HepG2 (cell line): Measurements from ENCODE around the gene PPDPF. TPM values are rescaled to one million over a fixed set of nuclear protein-coding genes. Genes with fewer than 3 reads are reported as not detected.

Experiments used
- ATAC-seq: fragments of 200-7000 bp; cut with Tn5 transposase; 3 replicates; pipeline ENCODE4 v1.9.1; 2020; ENCODE audit warnings: mild to moderate bottlenecking, moderate library complexity
- BruUV-seq: library from RNA; stranded (reverse); fragments of 400-500 nt; replicated peaks from 2 replicates; lab custom pipeline; 2021; lab: Mats Ljungman, UMichigan
- CTCF ChIA-PET: fragments of 300-600 bp; formaldehyde crosslinking; extraction: SDS; loops from one replicate; lab custom pipeline; 2021; ENCODE audit warnings: low total read pairs, inconsistent platforms, low intra/inter-chr PET ratio; lab: Yijun Ruan, JAX
- POLR2A ChIA-PET: fragments of 350-600 bp; sonication (Branson Sonifier 250); formaldehyde crosslinking; loops from one replicate; lab custom pipeline; 2020; ENCODE audit warnings: antibody characterized with exemption, inconsistent platforms; lab: Yijun Ruan, JAX
- DNase-seq: peaks from one replicate; pipeline ENCODE4 v3.0.0-alpha.2; 2015; ENCODE audit warnings: low spot score
- FAIRE-seq: peaks from 3 replicates; lab custom pipeline; 2011; peaks lifted over from hg19 to GRCh38; lab: Jason Lieb, UNC
- H2AFZ ChIP-seq: one replicate; pipeline ENCODE4 v1.6.1; 2011; ENCODE audit warnings: low read length, inconsistent platforms
- H3K27ac ChIP-seq: fragments of 300-600 bp; 3 replicates; pipeline ENCODE4 v1.8.0; 2011; ENCODE audit warnings: mixed run types, mild to moderate bottlenecking, mixed read lengths, low read length, inconsistent platforms; ENCODE audit not compliant: insufficient read depth; ENCODE audit errors: extremely low read length
- H3K27me3 ChIP-seq, 2 experiments: fragments of 200-600 bp in 1 of 2; 2 replicates in 1 of 2; 3 replicates in 1 of 2; pipeline versions ENCODE4 v1.6.0 to v1.8.0; 2011; ENCODE audit warnings: low read length in 2 of 2, mild to moderate bottlenecking in 2 of 2, moderate library complexity in 2 of 2, inconsistent platforms in 1 of 2; ENCODE audit not compliant: insufficient read depth in 2 of 2, control insufficient read depth in 1 of 2
- H3K36me3 ChIP-seq, 2 experiments: fragments of 200-600 bp in 1 of 2; replicated peaks in 1 of 2; 2 replicates in 1 of 2; 3 replicates in 1 of 2; pipeline versions ENCODE4 v1.5.1 to v1.8.0; 2011; ENCODE audit warnings: low read length in 2 of 2, inconsistent platforms in 1 of 2; ENCODE audit not compliant: insufficient read depth in 2 of 2, control insufficient read depth in 1 of 2
- H3K4me1 ChIP-seq: 2 replicates; pipeline ENCODE4 v1.5.1; 2012; ENCODE audit warnings: low read length, inconsistent platforms; ENCODE audit not compliant: insufficient read depth
- H3K4me2 ChIP-seq: 2 replicates; pipeline ENCODE4 v1.6.0; 2011; ENCODE audit warnings: low read depth, low read length, inconsistent platforms
- H3K4me3 ChIP-seq, 3 experiments: fragments of 200-600 bp in 1 of 3; sonication (generic), shearing (Covaris generic) in 1 of 3; replicated peaks in 1 of 3; 2 replicates each; pipeline ENCODE4 v1.5.1; 2011 to 2016; ENCODE audit warnings: low read length in 3 of 3, inconsistent platforms in 2 of 3, low read depth in 2 of 3, mild to moderate bottlenecking in 2 of 3, control low read depth in 1 of 3, mixed read lengths in 1 of 3; ENCODE audit not compliant: insufficient read depth in 1 of 3
- H3K79me2 ChIP-seq: one replicate; pipeline ENCODE4 v1.6.1; 2011; ENCODE audit warnings: low read length, inconsistent platforms; ENCODE audit not compliant: insufficient read depth
- H3K9ac ChIP-seq: 2 replicates; pipeline ENCODE4 v1.6.0; 2011; ENCODE audit warnings: mild to moderate bottlenecking, low read depth, low read length, inconsistent platforms; ENCODE audit not compliant: insufficient read depth
- H3K9me3 ChIP-seq: 2 replicates; pipeline ENCODE4 v1.5.1; 2012; ENCODE audit warnings: mild to moderate bottlenecking, low read length
- H4K20me1 ChIP-seq: 2 replicates; pipeline ENCODE4 v1.6.0; 2011; ENCODE audit warnings: inconsistent platforms, mild to moderate bottlenecking, low read length, moderate library complexity; ENCODE audit not compliant: insufficient read depth
- CHD4 ChIP-seq: fragments of 200-600 bp; sonication (generic); IDR thresholded peaks from 2 replicates; pipeline ENCODE4 v1.7.0; 2017; ENCODE audit warnings: mild to moderate bottlenecking, low read length, borderline replicate concordance
- FOXK1 ChIP-seq: sonication (generic); formaldehyde crosslinking; IDR thresholded peaks from 2 replicates; pipeline ENCODE4 v1.4.0; 2020; ENCODE audit warnings: low read depth, missing genetic modification reagents, borderline replicate concordance
- KDM3A ChIP-seq: IDR thresholded peaks from 2 replicates; pipeline ENCODE4 v1.6.1; 2018; ENCODE audit warnings: low read depth, missing compliant biosample characterization
- NPAS2 ChIP-seq: sonication (generic); formaldehyde crosslinking; IDR thresholded peaks from 2 replicates; pipeline ENCODE4 v1.8.0; 2022; ENCODE audit warnings: mild to moderate bottlenecking, missing genetic modification reagents, borderline replicate concordance
- RARG ChIP-seq: sonication (generic); formaldehyde crosslinking; IDR thresholded peaks from 2 replicates; pipeline ENCODE4 v1.4.0; 2020; ENCODE audit warnings: low read depth, mild to moderate bottlenecking, missing genetic modification reagents
- SRSF9 ChIP-seq: fragments of 200-400 bp; formaldehyde crosslinking; IDR thresholded peaks from 2 replicates; pipeline ENCODE4 v1.6.1; 2018; ENCODE audit warnings: borderline replicate concordance, mild to moderate bottlenecking, low read depth, low read length; ENCODE audit not compliant: insufficient read depth, poor library complexity, severe bottlenecking
- ZFP36 ChIP-seq: fragments of 150-350 bp; IDR thresholded peaks from 2 replicates; pipeline ENCODE4 v1.6.1; 2018; ENCODE audit warnings: borderline replicate concordance, low read length, low read depth; ENCODE audit not compliant: partially characterized antibody
- ZNF124 ChIP-seq: sonication (generic); formaldehyde crosslinking; IDR thresholded peaks from 2 replicates; pipeline ENCODE4 v1.4.0; 2020; ENCODE audit warnings: missing genetic modification reagents
- ZNF383 ChIP-seq: sonication (generic); formaldehyde crosslinking; IDR thresholded peaks from 2 replicates; pipeline ENCODE4 v1.4.0; 2020; ENCODE audit warnings: missing genetic modification reagents, mild to moderate bottlenecking, borderline replicate concordance
- WGBS: methylation state at CpG from one replicate; pipeline ENCODE4 v1.1.6; 2017; ENCODE audit warnings: low lambda C conversion rate; 5-methylcytosine and 5-hydroxymethylcytosine counted together
- in situ Hi-C: cut with HindIII; loops from 2 replicates; pipeline ENCODE4 v1.10.0; 2017; ENCODE audit warnings: low pct_unique_long_range_greater_than_20kb; ENCODE audit not compliant: extremely low pct_ligation_motif_present
- intact Hi-C: fragments of 100-400 bp; cut with micrococcal nuclease; formaldehyde crosslinking; loops from one replicate; pipeline ENCODE4 v1.10.0; 2022; ENCODE audit not compliant: unreplicated experiment
- polyA plus RNA-seq, 8 experiments: library from polyadenylated mRNA; depleted of rRNA in 3 of 8; stranded (reverse) in 7 of 8; unstranded in 1 of 8; fragments of >200 nt; fragmentation: Illumina TruSeq in 4 of 8; extraction: Trizol in 4 of 8; gene quantifications; 2 replicates each; pipeline versions ENCODE4 v1.2.1 to v1.2.3, GENCODE V29; 2011 to 2016; ENCODE audit warnings: low read depth in 4 of 8, missing spikeins in 1 of 8, mixed read lengths in 1 of 8; ENCODE audit not compliant: insufficient read depth in 1 of 8
- total RNA-seq, 5 experiments: library from RNA; depleted of rRNA; stranded (reverse); fragments of >200 nt; fragmentation: Illumina TruSeq; extraction: Trizol; gene quantifications; 2 replicates each; pipeline ENCODE4 v1.2.3, GENCODE V29; 2016; ENCODE audit warnings: low read depth in 1 of 5
- TF ChIP-seq, protein P1 (sequence below): sonication (generic); formaldehyde crosslinking; IDR thresholded peaks from 2 replicates; pipeline ENCODE4 v1.4.0; 2020; ENCODE audit warnings: mild to moderate bottlenecking, missing genetic modification reagents, borderline replicate concordance
- TF ChIP-seq, protein P2 (sequence below): sonication (generic); formaldehyde crosslinking; IDR thresholded peaks from 2 replicates; pipeline ENCODE4 v1.5.0; 2020; ENCODE audit warnings: missing genetic modification reagents
- TF ChIP-seq, protein P3 (sequence below): sonication (generic); formaldehyde crosslinking; IDR thresholded peaks from 2 replicates; pipeline ENCODE4 v1.4.0; 2020; ENCODE audit warnings: mild to moderate bottlenecking, low read depth, missing genetic modification reagents

Gene PPDPF
- total and polyA plus RNA-seq, 2 of the 13 experiments (the other 11 are each of a cell fraction or from before 2014, with no cell fraction given), result 1.8 to 7.0 TPM

DNA sequence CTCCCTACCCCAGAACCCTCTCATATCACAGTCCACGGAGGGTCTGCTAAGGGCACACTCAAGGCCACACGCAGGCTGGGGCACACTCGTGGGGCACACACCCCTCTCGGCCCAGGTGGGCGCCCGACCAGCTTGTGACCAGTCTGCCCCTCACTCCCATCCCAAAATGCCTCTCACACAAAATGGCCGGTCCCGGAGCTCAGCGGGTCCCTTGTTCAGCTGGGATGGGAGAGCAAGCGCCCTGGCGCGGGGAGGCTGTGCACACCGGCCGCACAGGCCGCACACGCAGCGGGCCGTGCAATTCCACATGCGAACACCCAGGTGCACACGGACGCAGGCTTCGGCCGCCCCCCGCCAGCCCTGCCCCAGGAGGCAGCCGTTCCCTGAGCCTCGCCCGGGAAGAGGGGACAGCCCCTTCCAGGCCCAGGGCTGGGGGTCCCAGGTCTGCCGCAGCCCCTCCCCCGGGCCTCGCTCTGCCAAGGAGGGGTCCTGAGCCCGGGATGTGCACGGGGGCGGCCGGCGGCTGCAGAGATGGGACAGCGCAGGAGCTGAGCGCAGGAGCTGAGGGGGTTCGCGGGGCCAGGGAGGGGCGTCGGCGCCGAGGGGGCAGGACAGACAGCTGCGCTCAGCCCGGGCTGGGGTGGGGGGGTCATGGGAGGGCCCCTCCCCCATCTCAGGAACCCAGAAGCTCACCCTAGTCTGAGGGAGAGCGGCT lies 49.4 kb upstream of the PPDPF start (continued):
- TF ChIP-seq, protein P1, sequence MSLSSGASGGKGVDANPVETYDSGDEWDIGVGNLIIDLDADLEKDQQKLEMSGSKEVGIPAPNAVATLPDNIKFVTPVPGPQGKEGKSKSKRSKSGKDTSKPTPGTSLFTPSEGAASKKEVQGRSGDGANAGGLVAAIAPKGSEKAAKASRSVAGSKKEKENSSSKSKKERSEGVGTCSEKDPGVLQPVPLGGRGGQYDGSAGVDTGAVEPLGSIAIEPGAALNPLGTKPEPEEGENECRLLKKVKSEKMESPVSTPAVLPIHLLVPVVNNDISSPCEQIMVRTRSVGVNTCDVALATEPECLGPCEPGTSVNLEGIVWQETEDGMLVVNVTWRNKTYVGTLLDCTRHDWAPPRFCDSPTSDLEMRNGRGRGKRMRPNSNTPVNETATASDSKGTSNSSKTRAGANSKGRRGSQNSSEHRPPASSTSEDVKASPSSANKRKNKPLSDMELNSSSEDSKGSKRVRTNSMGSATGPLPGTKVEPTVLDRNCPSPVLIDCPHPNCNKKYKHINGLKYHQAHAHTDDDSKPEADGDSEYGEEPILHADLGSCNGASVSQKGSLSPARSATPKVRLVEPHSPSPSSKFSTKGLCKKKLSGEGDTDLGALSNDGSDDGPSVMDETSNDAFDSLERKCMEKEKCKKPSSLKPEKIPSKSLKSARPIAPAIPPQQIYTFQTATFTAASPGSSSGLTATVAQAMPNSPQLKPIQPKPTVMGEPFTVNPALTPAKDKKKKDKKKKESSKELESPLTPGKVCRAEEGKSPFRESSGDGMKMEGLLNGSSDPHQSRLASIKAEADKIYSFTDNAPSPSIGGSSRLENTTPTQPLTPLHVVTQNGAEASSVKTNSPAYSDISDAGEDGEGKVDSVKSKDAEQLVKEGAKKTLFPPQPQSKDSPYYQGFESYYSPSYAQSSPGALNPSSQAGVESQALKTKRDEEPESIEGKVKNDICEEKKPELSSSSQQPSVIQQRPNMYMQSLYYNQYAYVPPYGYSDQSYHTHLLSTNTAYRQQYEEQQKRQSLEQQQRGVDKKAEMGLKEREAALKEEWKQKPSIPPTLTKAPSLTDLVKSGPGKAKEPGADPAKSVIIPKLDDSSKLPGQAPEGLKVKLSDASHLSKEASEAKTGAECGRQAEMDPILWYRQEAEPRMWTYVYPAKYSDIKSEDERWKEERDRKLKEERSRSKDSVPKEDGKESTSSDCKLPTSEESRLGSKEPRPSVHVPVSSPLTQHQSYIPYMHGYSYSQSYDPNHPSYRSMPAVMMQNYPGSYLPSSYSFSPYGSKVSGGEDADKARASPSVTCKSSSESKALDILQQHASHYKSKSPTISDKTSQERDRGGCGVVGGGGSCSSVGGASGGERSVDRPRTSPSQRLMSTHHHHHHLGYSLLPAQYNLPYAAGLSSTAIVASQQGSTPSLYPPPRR (CRISPR knock-in tag), result no peak
- TF ChIP-seq SRSF9 (no peak), KDM3A (peak; percentile 28; the same call in 1 of the 2 replicates), ZNF124 (CRISPR knock-in tag) (no peak), ZNF383 (CRISPR knock-in tag) (no peak), NPAS2 (no peak)
- TF ChIP-seq, protein P2, sequence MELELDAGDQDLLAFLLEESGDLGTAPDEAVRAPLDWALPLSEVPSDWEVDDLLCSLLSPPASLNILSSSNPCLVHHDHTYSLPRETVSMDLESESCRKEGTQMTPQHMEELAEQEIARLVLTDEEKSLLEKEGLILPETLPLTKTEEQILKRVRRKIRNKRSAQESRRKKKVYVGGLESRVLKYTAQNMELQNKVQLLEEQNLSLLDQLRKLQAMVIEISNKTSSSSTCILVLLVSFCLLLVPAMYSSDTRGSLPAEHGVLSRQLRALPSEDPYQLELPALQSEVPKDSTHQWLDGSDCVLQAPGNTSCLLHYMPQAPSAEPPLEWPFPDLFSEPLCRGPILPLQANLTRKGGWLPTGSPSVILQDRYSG (CRISPR knock-in tag), result no peak
- TF ChIP-seq, all 625 proteins: peak for 2

DNA sequence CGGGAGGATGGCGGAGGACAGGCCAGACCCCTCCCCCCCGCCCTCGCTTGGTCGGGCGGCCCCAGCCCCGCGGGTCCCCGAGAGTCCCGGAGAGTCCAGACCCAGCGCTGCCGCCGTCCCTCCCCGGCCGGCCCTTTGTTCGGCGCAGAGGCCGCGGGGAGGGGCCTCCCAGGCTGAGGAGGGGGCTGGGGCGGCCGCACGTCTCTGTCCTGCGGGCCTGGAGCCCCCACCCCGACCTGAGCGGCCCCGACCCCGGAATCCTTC lies 48.9 kb upstream of the PPDPF start:
- no peak for DNase-seq
- in situ Hi-C loops, result no loop called here
- TF ChIP-seq CHD4 (no peak), RARG (no peak), ZFP36 (no peak), FOXK1 (CRISPR knock-in tag) (no peak)
- TF ChIP-seq, protein P3, sequence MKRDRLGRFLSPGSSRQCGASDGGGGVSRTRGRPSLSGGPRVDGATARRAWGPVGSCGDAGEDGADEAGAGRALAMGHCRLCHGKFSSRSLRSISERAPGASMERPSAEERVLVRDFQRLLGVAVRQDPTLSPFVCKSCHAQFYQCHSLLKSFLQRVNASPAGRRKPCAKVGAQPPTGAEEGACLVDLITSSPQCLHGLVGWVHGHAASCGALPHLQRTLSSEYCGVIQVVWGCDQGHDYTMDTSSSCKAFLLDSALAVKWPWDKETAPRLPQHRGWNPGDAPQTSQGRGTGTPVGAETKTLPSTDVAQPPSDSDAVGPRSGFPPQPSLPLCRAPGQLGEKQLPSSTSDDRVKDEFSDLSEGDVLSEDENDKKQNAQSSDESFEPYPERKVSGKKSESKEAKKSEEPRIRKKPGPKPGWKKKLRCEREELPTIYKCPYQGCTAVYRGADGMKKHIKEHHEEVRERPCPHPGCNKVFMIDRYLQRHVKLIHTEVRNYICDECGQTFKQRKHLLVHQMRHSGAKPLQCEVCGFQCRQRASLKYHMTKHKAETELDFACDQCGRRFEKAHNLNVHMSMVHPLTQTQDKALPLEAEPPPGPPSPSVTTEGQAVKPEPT (CRISPR knock-in tag), result no peak

More for the DNA sequence above, 48.9 kb upstream of the PPDPF start:
- Histone ChIP-seq H3K9ac (no peak overlapping the region), H4K20me1 (peaks cover 13% of the 10 kb centered on the region; the same call in 1 of the 2 replicates), H3K4me3 (no peak overlapping the region), H3K27me3 (peaks cover 43 to 86% of the 10 kb centered on the region in 2 experiments), H3K4me1 (no peaks in the 10 kb centered on the region), H3K9me3 (no peaks in the 10 kb centered on the region), H3K4me2 (no peak overlapping the region), H3K79me2 (no peaks in the 10 kb centered on the region), H3K36me3 (no peaks in the 10 kb centered on the region), H3K27ac (no peak overlapping the region), H2AFZ (no peak overlapping the region)
- 5% methylated on average over 8 of the region's 27 CpGs for WGBS
- BruUV-seq, result no TSS peak
- POLR2A ChIA-PET, result no interaction called here
- CTCF ChIA-PET, result no interaction called here
- ATAC-seq (no peak), FAIRE-seq (no peak)
- intact Hi-C loops, result no loop called here
